ENCODE measurements around the gene CCDC7. TPM values are rescaled to one million over a fixed set of nuclear protein-coding genes. Genes with fewer than 3 reads are reported as not detected.

CCDC7 gene
- total and polyA plus RNA-seq, 4 donors = 1.2 to 36.4 (median 6.9) TPM

GRCh38 chr10:32516567-32517495 is 70.9 kb downstream of the CCDC7 start:
- Histone ChIP-seq H3K4me3 (no peak overlapping the region), H3K27me3 (ENCODE audit: control insufficient read depth in 3 of 3, insufficient read depth in 3 of 3, low read length in 2 of 3) (no peaks in the 10 kb centered on the region), H3K9me3 (ENCODE audit: control insufficient read depth in 4 of 4, insufficient read depth in 3 of 4, low read length in 3 of 4) (peaks cover 0 to 4% (median 2%) of the 10 kb centered on the region in 4 donors), H3K36me3 (ENCODE audit: control insufficient read depth in 4 of 4, insufficient read depth in 4 of 4, low read length in 4 of 4) (no peaks in the 10 kb centered on the region), H3K4me1 (ENCODE audit: control insufficient read depth in 5 of 5, insufficient read depth in 5 of 5, low read length in 5 of 5) (no peaks in the 10 kb centered on the region), H3K27ac (ENCODE audit: low read depth in 1 of 2, low read length in 1 of 2) (no peak overlapping the region), H3K9ac (ENCODE audit: insufficient read depth in 1 of 2, low read length in 2 of 2) (no peak overlapping the region)
- DNase-seq (peak in 2 of 3 donors; percentile 1 to 7), ATAC-seq (ENCODE audit: insufficient read depth, low FRiP score) (no peak)
- WGBS, 2 donors = 90 to 93% methylated on average over 4 of the region's 4 CpGs
- TF ChIP-seq CTCF (IDR thresholded peaks at IDR 0.05; ENCODE audit: control extremely low read depth, extremely low read depth) = no peak

- no peak for ATAC-seq (ENCODE audit: insufficient read depth, low FRiP score)
- Histone ChIP-seq H3K36me3 (ENCODE audit: control insufficient read depth in 4 of 4, insufficient read depth in 4 of 4, low read length in 4 of 4) (no peaks in the 10 kb centered on the region), H3K9me3 (ENCODE audit: control insufficient read depth in 4 of 4, insufficient read depth in 3 of 4, low read length in 3 of 4) (peaks cover 0 to 5% (median 0%) of the 10 kb centered on the region in 4 donors), H3K4me1 (ENCODE audit: control insufficient read depth in 5 of 5, insufficient read depth in 5 of 5, low read length in 5 of 5) (no peaks in the 10 kb centered on the region), H3K27me3 (ENCODE audit: control insufficient read depth in 3 of 3, insufficient read depth in 3 of 3, low read length in 2 of 3) (no peaks in the 10 kb centered on the region), H3K27ac (ENCODE audit: low read depth in 1 of 2, low read length in 1 of 2) (no peak overlapping the region), H3K4me3 (no peak overlapping the region), H3K9ac (ENCODE audit: insufficient read depth in 1 of 2, low read length in 2 of 2) (no peak overlapping the region)
- TF ChIP-seq CTCF (IDR thresholded peaks at IDR 0.05; ENCODE audit: control extremely low read depth, extremely low read depth) = no peak
- DNase-seq = no peak
These were observed 84.3 kb downstream of the CCDC7 start for GRCh38 chr10:32530231-32530630.

- Histone ChIP-seq H3K4me1 (ENCODE audit: control insufficient read depth in 5 of 5, insufficient read depth in 5 of 5, low read length in 5 of 5) (no peaks in the 10 kb centered on the region), H3K27ac (ENCODE audit: low read depth in 1 of 2, low read length in 1 of 2) (no peak overlapping the region), H3K9ac (ENCODE audit: insufficient read depth in 1 of 2, low read length in 2 of 2) (no peak overlapping the region), H3K27me3 (ENCODE audit: control insufficient read depth in 3 of 3, insufficient read depth in 3 of 3, low read length in 2 of 3) (no peaks in the 10 kb centered on the region), H3K9me3 (ENCODE audit: control insufficient read depth in 4 of 4, insufficient read depth in 3 of 4, low read length in 3 of 4) (peaks cover 0 to 2% (median 0%) of the 10 kb centered on the region in 4 donors), H3K36me3 (ENCODE audit: control insufficient read depth in 4 of 4, insufficient read depth in 4 of 4, low read length in 4 of 4) (no peaks in the 10 kb centered on the region), H3K4me3 (no peak overlapping the region)
- TF ChIP-seq CTCF (IDR thresholded peaks at IDR 0.05; ENCODE audit: control extremely low read depth, extremely low read depth) = no peak
- no peak for ATAC-seq (ENCODE audit: insufficient read depth, low FRiP score)
- 91 to 94% methylated on average over 3 of the region's 3 CpGs for WGBS, 2 donors
- no peak for DNase-seq
These were observed 92.3 kb downstream of the CCDC7 start for GRCh38 chr10:32538256-32538655.
